K562 (cell line): Measurements from ENCODE around the gene UBASH3A.

Experiments
- CHD1 ChIP-seq: fragments of 200-600 bp; sonication (generic); IDR thresholded peaks from one replicate; pipeline ENCODE4 v1.6.1; 2012; ENCODE audit warnings: mild to moderate bottlenecking, moderate library complexity, low read length, inconsistent platforms
- EP300 ChIP-seq: IDR thresholded peaks from 2 replicates; pipeline ENCODE4 v1.6.1; 2012; ENCODE audit warnings: low read length, improper control_type of control experiment
- HDAC2 ChIP-seq: fragments of 450-650 bp; IDR thresholded peaks from 2 replicates; pipeline ENCODE4 v1.6.1; 2016; ENCODE audit warnings: mild to moderate bottlenecking
- NEUROD1 ChIP-seq: fragments of 150-350 bp; IDR thresholded peaks from 2 replicates; pipeline ENCODE4 v1.6.1; 2014; ENCODE audit warnings: borderline replicate concordance, low read length, low read depth; ENCODE audit not compliant: partially characterized antibody
- PRMT5 ChIP-seq: sonication (generic); formaldehyde crosslinking; IDR thresholded peaks from 2 replicates; pipeline ENCODE4 v1.5.0; 2020; ENCODE audit warnings: missing genetic modification reagents
- PRPF4 ChIP-seq: fragments of 200-400 bp; formaldehyde crosslinking; IDR thresholded peaks from one replicate; pipeline ENCODE4 v1.6.1; 2017; ENCODE audit warnings: low read length, low read depth, mild to moderate bottlenecking; ENCODE audit not compliant: insufficient read depth, poor library complexity, severe bottlenecking
- RCOR1 ChIP-seq, 2 experiments: IDR thresholded peaks; 2 replicates each; pipeline ENCODE4 v1.6.1; 2012; ENCODE audit warnings: low read depth in 2 of 2, low read length in 2 of 2, borderline replicate concordance in 1 of 2, improper control_type of control experiment in 1 of 2
- SRSF1 ChIP-seq: fragments of 200-400 bp; formaldehyde crosslinking; IDR thresholded peaks from 2 replicates; pipeline ENCODE4 v1.6.1; 2017; ENCODE audit warnings: mild to moderate bottlenecking, low read depth, low read length, moderate library complexity
- TCF7L2 ChIP-seq: fragments of 150-350 bp; IDR thresholded peaks from 2 replicates; pipeline ENCODE4 v1.6.1; 2016; ENCODE audit warnings: low read depth, mild to moderate bottlenecking, low read length, moderate library complexity
- ZNF197 ChIP-seq: fragments of 200-800 bp; sonication (Bioruptor generic); IDR thresholded peaks from 2 replicates; pipeline ENCODE4 v1.6.1; 2016; ENCODE audit warnings: low read depth, missing genetic modification characterization, missing compliant biosample characterization
- ZNF609 ChIP-seq: sonication (generic); formaldehyde crosslinking; IDR thresholded peaks from 2 replicates; pipeline ENCODE4 v1.8.1; 2023; ENCODE audit warnings: missing genetic modification reagents, mild to moderate bottlenecking, borderline replicate concordance
- TF ChIP-seq, protein P1 (sequence below), 3 experiments: IDR thresholded peaks in 2 of 3; conservative IDR thresholded peaks in 1 of 3; 2 replicates each; pipeline ENCODE4 v1.5.1; 2011 to 2012; ENCODE audit warnings: low read length in 3 of 3, mild to moderate bottlenecking in 3 of 3, control low read depth in 2 of 3, improper control_type of control experiment in 1 of 3, inconsistent platforms in 1 of 3, low read depth in 1 of 3, mixed read lengths in 1 of 3, moderate library complexity in 1 of 3; ENCODE audit not compliant: insufficient read depth in 2 of 3

GRCh38 chr21:42396799-42397745, 6.6 kb upstream of the UBASH3A start:
- no peak for TF ChIP-seq SRSF1
- no peak for TF ChIP-seq CHD1
- no peak for TF ChIP-seq ZNF197 (CRISPR knock-in tag)
- TF ChIP-seq TCF7L2: no peak
- no peak for TF ChIP-seq EP300
- TF ChIP-seq PRMT5 (CRISPR knock-in tag): no peak
- TF ChIP-seq HDAC2: no peak
- TF ChIP-seq RCOR1 (IDR thresholded peaks at IDR 0.05; ENCODE audit: borderline replicate concordance in 1 of 2, low read depth in 2 of 2, low read length in 2 of 2): no peak
- TF ChIP-seq PRPF4: no peak
- TF ChIP-seq, protein P1, sequence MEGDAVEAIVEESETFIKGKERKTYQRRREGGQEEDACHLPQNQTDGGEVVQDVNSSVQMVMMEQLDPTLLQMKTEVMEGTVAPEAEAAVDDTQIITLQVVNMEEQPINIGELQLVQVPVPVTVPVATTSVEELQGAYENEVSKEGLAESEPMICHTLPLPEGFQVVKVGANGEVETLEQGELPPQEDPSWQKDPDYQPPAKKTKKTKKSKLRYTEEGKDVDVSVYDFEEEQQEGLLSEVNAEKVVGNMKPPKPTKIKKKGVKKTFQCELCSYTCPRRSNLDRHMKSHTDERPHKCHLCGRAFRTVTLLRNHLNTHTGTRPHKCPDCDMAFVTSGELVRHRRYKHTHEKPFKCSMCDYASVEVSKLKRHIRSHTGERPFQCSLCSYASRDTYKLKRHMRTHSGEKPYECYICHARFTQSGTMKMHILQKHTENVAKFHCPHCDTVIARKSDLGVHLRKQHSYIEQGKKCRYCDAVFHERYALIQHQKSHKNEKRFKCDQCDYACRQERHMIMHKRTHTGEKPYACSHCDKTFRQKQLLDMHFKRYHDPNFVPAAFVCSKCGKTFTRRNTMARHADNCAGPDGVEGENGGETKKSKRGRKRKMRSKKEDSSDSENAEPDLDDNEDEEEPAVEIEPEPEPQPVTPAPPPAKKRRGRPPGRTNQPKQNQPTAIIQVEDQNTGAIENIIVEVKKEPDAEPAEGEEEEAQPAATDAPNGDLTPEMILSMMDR (IDR thresholded peaks at IDR 0.05 in 2 of 3, conservative IDR thresholded peaks at IDR 0.05 in 1 of 3; ENCODE audit: insufficient read depth in 2 of 3, low read depth in 1 of 3, low read length in 3 of 3): no peak
- no peak for TF ChIP-seq ZNF609 (CRISPR knock-in tag)
- TF ChIP-seq NEUROD1: no peak
